ENCODE measurements around the gene PRELID1.

The PRELID1 gene

DNA sequence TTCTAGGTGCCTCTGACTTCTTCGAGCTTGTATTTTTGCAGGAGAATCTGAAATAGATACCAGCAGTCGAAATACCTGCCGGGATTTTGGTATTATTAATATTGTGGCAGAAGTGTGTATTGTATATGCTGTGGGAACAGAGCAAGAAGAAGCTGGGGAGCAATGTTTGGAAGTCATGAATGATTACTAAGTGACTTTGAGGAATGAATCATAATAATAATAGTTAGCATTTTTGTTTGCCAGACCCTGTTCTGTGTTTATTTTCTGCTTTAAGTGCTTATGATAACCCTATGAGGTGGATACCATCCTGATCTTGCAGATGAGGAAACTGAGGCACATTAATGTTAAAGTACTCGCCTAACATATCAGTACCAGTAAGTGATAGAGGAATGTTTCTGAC is 32.5 kb upstream of the PRELID1 start:
- Histone ChIP-seq H3K9me3 (ENCODE audit: control insufficient read depth in 2 of 2, low read length in 2 of 2) (no peaks in the 10 kb centered on the region), H3K9ac (ENCODE audit: low read depth in 1 of 2, low read length in 2 of 2) (no peak overlapping the region), H3K27ac (ENCODE audit: low read depth in 2 of 2, low read length in 2 of 2) (no peak overlapping the region), H3K36me3 (ENCODE audit: control insufficient read depth in 2 of 2, insufficient read depth in 2 of 2, low read length in 2 of 2) (peaks cover 36 to 47% of the 10 kb centered on the region in 2 donors), H3K4me3 (ENCODE audit: low read length in 2 of 2) (no peak overlapping the region), H3K4me1 (ENCODE audit: control insufficient read depth in 2 of 2, insufficient read depth in 2 of 2, low read length in 2 of 2) (no peaks in the 10 kb centered on the region), H3K27me3 (ENCODE audit: control insufficient read depth in 2 of 2, insufficient read depth in 2 of 2, low read length in 2 of 2) (no peaks in the 10 kb centered on the region)

DNA sequence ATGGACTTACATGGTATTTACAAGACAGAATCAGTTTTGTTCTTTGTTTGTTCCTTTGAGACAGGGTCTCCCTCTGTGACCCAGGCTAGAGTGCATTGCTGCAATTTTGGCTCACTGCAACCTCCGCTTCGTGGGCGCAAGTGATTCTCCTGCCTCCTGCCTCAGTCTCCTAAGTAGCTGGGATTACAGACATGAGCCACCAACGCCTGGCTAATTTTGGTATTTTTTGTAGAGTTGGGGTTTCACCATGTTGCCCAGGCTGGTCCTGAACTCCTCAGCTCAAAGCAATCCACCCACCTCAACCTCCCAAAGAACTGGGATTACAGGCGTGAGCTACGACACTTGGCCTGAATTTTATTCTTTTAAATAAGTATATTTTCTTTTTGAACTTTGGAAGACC is 27.7 kb upstream of the PRELID1 start:
- Histone ChIP-seq H3K27me3 (ENCODE audit: control insufficient read depth in 2 of 2, insufficient read depth in 2 of 2, low read length in 2 of 2) (no peaks in the 10 kb centered on the region), H3K36me3 (ENCODE audit: control insufficient read depth in 2 of 2, insufficient read depth in 2 of 2, low read length in 2 of 2) (peaks cover 27 to 28% of the 10 kb centered on the region in 2 donors), H3K27ac (ENCODE audit: low read depth in 2 of 2, low read length in 2 of 2) (no peak overlapping the region), H3K9ac (ENCODE audit: low read depth in 1 of 2, low read length in 2 of 2) (no peak overlapping the region), H3K4me3 (ENCODE audit: low read length in 2 of 2) (no peak overlapping the region), H3K4me1 (ENCODE audit: control insufficient read depth in 2 of 2, insufficient read depth in 2 of 2, low read length in 2 of 2) (no peaks in the 10 kb centered on the region), H3K9me3 (ENCODE audit: control insufficient read depth in 2 of 2, low read length in 2 of 2) (no peaks in the 10 kb centered on the region)

DNA sequence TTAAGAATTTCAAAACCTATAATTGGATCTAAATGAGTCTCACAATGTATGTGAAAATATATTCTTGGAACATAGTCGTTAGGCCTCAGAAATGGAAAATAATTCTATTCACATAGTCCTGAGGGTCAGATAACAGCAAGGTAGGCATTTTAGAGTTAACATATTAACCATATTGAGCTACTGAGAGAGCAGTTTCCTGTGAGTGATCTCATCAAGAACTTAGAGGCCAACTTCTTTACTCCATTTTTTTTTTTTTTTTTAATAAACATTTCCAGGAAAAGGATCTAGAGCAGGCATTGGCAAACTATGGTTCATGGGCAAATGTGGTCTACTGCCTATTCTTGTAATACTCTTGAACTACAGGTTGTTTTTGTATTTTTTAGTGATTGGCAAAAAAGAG is 26.7 kb upstream of the PRELID1 start:
- peaks cover 28% of the 10 kb centered on the region in 2 donors for H3K36me3 ChIP-seq (ENCODE audit: control insufficient read depth in 2 of 2, insufficient read depth in 2 of 2, low read length in 2 of 2)
- no peaks in the 10 kb centered on the region for H3K27me3 ChIP-seq (ENCODE audit: control insufficient read depth in 2 of 2, insufficient read depth in 2 of 2, low read length in 2 of 2)
- no peak overlapping the region for H3K4me3 ChIP-seq (ENCODE audit: low read length in 2 of 2)
- H3K9me3 ChIP-seq (ENCODE audit: control insufficient read depth in 2 of 2, low read length in 2 of 2): no peaks in the 10 kb centered on the region
- no peak overlapping the region for H3K9ac ChIP-seq (ENCODE audit: low read depth in 1 of 2, low read length in 2 of 2)
- H3K27ac ChIP-seq (ENCODE audit: low read depth in 2 of 2, low read length in 2 of 2): no peak overlapping the region
- H3K4me1 ChIP-seq (ENCODE audit: control insufficient read depth in 2 of 2, insufficient read depth in 2 of 2, low read length in 2 of 2): no peaks in the 10 kb centered on the region

DNA sequence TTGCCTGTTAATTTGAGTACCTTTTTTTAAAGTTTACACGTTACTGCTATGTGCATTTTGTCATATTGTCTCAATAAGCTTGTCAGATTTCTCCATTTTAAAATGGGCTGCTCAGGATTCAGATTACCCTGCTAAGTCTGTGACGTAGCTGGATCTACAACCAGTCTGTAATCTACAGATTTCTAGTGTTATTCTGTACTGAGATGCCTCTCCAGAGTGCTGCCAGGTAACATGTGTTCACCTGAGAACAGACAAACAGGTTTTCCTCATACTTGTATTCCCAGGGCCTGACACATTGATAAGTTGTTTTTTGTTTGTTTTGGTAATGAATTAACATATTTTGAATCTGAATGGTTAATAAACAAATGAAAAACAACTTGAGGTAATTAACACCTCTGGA is 15.4 kb upstream of the PRELID1 start:
- Histone ChIP-seq H3K4me3 (ENCODE audit: low read length in 2 of 2) (no peak overlapping the region), H3K27ac (ENCODE audit: low read depth in 2 of 2, low read length in 2 of 2) (no peak overlapping the region), H3K9ac (ENCODE audit: low read depth in 1 of 2, low read length in 2 of 2) (no peak overlapping the region), H3K9me3 (ENCODE audit: control insufficient read depth in 2 of 2, low read length in 2 of 2) (no peaks in the 10 kb centered on the region), H3K4me1 (ENCODE audit: control insufficient read depth in 2 of 2, insufficient read depth in 2 of 2, low read length in 2 of 2) (no peaks in the 10 kb centered on the region), H3K27me3 (ENCODE audit: control insufficient read depth in 2 of 2, insufficient read depth in 2 of 2, low read length in 2 of 2) (no peaks in the 10 kb centered on the region), H3K36me3 (ENCODE audit: control insufficient read depth in 2 of 2, insufficient read depth in 2 of 2, low read length in 2 of 2) (peaks cover 56 to 72% of the 10 kb centered on the region in 2 donors)

DNA sequence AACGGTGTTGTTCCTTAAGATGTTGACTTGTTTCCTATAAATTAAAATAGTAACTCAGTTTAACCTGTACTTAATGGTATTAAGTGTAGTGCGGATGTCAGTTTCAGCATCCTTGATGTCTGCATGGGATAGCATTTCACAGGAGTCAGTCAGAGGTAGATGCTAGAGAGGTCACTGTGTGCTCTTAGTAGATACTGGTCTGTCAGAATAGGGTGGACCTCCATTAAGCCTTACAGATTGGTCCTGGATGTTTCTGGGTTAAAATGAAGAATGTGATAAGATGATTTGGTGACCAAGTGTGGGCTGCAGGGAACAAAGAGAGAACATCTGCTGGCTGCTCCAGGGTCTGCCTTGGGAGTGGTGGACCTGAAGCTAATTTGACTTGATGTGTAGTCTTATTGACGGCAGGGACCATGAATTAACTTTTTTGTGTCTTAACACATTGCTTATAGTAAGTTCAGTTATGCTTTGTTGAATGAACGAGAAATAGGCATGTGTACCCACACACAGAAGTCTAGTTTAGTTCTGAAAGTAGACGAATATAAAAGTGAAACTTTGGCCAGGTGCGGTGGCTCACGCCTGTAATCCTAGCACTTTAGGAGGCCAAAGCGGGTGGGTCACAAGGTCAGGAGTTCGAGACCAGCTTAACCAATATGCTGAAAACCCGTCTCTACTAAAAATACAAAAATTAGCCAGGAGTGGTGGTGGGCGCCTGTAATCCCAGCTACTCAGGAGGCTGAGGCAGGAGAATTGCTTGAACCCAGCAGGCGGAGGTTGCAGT is 12.6 kb upstream of the PRELID1 start:
- Histone ChIP-seq H3K4me3 (ENCODE audit: low read length in 2 of 2) (no peak overlapping the region), H3K4me1 (ENCODE audit: control insufficient read depth in 2 of 2, insufficient read depth in 2 of 2, low read length in 2 of 2) (peaks cover 0 to 4% of the 10 kb centered on the region in 2 donors), H3K9me3 (ENCODE audit: control insufficient read depth in 2 of 2, low read length in 2 of 2) (no peaks in the 10 kb centered on the region), H3K36me3 (ENCODE audit: control insufficient read depth in 2 of 2, insufficient read depth in 2 of 2, low read length in 2 of 2) (peaks cover 65 to 75% of the 10 kb centered on the region in 2 donors), H3K27me3 (ENCODE audit: control insufficient read depth in 2 of 2, insufficient read depth in 2 of 2, low read length in 2 of 2) (no peaks in the 10 kb centered on the region), H3K27ac (ENCODE audit: low read depth in 2 of 2, low read length in 2 of 2) (no peak overlapping the region), H3K9ac (ENCODE audit: low read depth in 1 of 2, low read length in 2 of 2) (no peak overlapping the region)

DNA sequence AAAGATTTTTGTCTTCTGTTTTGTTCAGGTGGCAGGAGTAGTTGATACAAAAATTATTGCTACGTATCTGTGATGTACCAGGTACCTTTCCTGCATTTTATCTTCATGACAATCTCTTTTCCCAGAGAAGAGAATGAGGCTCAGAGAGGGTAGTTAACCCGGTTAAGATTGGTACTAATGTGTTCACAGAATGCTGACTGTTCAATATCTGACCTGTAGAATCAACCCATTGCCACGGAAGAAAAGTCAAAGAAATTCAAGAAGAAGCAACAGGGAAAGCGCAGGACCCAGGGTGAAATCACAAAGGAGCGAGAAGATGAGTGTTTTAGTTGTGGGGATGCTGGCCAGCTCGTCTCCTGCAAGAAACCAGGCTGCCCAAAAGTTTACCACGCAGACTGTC is 11.9 kb upstream of the PRELID1 start:
- H3K4me1 ChIP-seq (ENCODE audit: control insufficient read depth in 2 of 2, insufficient read depth in 2 of 2, low read length in 2 of 2): peaks cover 6 to 11% of the 10 kb centered on the region in 2 donors
- no peaks in the 10 kb centered on the region for H3K27me3 ChIP-seq (ENCODE audit: control insufficient read depth in 2 of 2, insufficient read depth in 2 of 2, low read length in 2 of 2)
- H3K27ac ChIP-seq (ENCODE audit: low read depth in 2 of 2, low read length in 2 of 2): no peak overlapping the region
- H3K9me3 ChIP-seq (ENCODE audit: control insufficient read depth in 2 of 2, low read length in 2 of 2): no peaks in the 10 kb centered on the region
- peaks cover 60 to 77% of the 10 kb centered on the region in 2 donors for H3K36me3 ChIP-seq (ENCODE audit: control insufficient read depth in 2 of 2, insufficient read depth in 2 of 2, low read length in 2 of 2)
- H3K9ac ChIP-seq (ENCODE audit: low read depth in 1 of 2, low read length in 2 of 2): no peak overlapping the region
- no peak overlapping the region for H3K4me3 ChIP-seq (ENCODE audit: low read length in 2 of 2)

DNA sequence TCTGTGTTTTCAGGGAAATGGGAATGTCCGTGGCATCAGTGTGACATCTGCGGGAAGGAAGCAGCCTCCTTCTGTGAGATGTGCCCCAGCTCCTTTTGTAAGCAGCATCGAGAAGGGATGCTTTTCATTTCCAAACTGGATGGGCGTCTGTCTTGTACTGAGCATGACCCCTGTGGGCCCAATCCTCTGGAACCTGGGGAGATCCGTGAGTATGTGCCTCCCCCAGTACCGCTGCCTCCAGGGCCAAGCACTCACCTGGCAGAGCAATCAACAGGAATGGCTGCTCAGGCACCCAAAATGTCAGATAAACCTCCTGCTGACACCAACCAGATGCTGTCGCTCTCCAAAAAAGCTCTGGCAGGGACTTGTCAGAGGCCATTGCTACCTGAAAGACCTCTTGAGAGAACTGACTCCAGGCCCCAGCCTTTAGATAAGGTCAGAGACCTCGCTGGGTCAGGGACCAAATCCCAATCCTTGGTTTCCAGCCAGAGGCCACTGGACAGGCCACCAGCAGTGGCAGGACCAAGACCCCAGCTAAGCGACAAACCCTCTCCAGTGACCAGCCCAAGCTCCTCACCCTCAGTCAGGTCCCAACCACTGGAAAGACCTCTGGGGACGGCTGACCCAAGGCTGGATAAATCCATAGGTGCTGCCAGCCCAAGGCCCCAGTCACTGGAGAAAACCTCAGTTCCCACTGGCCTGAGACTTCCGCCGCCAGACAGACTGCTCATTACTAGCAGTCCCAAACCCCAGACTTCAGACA is 9.6 kb upstream of the PRELID1 start:
- no peak overlapping the region for H3K4me3 ChIP-seq (ENCODE audit: low read length in 2 of 2)
- H3K9ac ChIP-seq (ENCODE audit: low read depth in 1 of 2, low read length in 2 of 2): no peak overlapping the region
- peaks cover 53 to 67% of the 10 kb centered on the region in 2 donors for H3K36me3 ChIP-seq (ENCODE audit: control insufficient read depth in 2 of 2, insufficient read depth in 2 of 2, low read length in 2 of 2)
- H3K4me1 ChIP-seq (ENCODE audit: control insufficient read depth in 2 of 2, insufficient read depth in 2 of 2, low read length in 2 of 2): peaks cover 14 to 16% of the 10 kb centered on the region in 2 donors
- H3K27me3 ChIP-seq (ENCODE audit: control insufficient read depth in 2 of 2, insufficient read depth in 2 of 2, low read length in 2 of 2): no peaks in the 10 kb centered on the region
- H3K27ac ChIP-seq (ENCODE audit: low read depth in 2 of 2, low read length in 2 of 2): no peak overlapping the region
- no peaks in the 10 kb centered on the region for H3K9me3 ChIP-seq (ENCODE audit: control insufficient read depth in 2 of 2, low read length in 2 of 2)

DNA sequence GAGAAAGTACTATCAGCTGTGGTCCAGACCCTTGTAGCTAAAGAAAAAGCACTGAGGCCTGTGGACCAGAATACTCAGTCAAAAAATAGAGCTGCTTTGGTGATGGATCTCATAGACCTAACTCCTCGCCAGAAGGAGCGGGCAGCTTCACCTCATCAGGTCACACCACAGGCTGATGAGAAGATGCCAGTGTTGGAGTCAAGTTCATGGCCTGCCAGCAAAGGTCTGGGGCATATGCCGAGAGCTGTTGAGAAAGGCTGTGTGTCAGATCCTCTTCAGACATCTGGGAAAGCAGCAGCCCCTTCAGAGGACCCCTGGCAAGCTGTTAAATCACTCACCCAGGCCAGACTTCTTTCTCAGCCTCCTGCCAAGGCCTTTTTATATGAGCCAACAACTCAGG is 9.0 kb upstream of the PRELID1 start:
- no peak overlapping the region for H3K27ac ChIP-seq (ENCODE audit: low read depth in 2 of 2, low read length in 2 of 2)
- peaks cover 48 to 61% of the 10 kb centered on the region in 2 donors for H3K36me3 ChIP-seq (ENCODE audit: control insufficient read depth in 2 of 2, insufficient read depth in 2 of 2, low read length in 2 of 2)
- no peak overlapping the region for H3K9ac ChIP-seq (ENCODE audit: low read depth in 1 of 2, low read length in 2 of 2)
- no peaks in the 10 kb centered on the region for H3K27me3 ChIP-seq (ENCODE audit: control insufficient read depth in 2 of 2, insufficient read depth in 2 of 2, low read length in 2 of 2)
- peaks cover 18 to 22% of the 10 kb centered on the region in 2 donors for H3K4me1 ChIP-seq (ENCODE audit: control insufficient read depth in 2 of 2, insufficient read depth in 2 of 2, low read length in 2 of 2)
- H3K9me3 ChIP-seq (ENCODE audit: control insufficient read depth in 2 of 2, low read length in 2 of 2): no peaks in the 10 kb centered on the region
- no peak overlapping the region for H3K4me3 ChIP-seq (ENCODE audit: low read length in 2 of 2)

DNA sequence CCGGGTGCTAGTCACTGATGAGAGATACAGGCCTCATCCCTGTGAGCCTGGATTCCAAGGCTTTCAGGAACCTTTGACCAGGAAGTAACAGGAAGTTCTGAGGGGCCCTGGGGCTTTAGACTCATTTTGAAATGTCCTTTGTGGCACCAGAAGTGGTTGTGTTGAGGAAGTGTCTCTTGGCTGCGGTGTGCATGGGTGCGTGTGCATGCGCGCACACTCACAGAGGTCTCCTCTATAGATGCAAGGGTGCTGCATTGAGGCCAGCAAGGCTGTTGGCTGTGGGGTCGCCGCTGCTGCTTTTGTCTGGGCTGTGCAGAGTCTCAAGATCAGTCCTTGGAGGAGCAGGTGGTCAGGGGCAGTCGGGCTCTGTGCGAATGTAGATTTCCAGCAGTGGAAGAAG is 7.7 kb upstream of the PRELID1 start:
- Histone ChIP-seq H3K9me3 (ENCODE audit: control insufficient read depth in 2 of 2, low read length in 2 of 2) (no peaks in the 10 kb centered on the region), H3K4me3 (ENCODE audit: low read length in 2 of 2) (no peak overlapping the region), H3K4me1 (ENCODE audit: control insufficient read depth in 2 of 2, insufficient read depth in 2 of 2, low read length in 2 of 2) (peaks cover 29 to 34% of the 10 kb centered on the region in 2 donors), H3K27me3 (ENCODE audit: control insufficient read depth in 2 of 2, insufficient read depth in 2 of 2, low read length in 2 of 2) (no peaks in the 10 kb centered on the region), H3K9ac (ENCODE audit: low read depth in 1 of 2, low read length in 2 of 2) (peak overlapping the region in 1 of 2 donors; percentile 4), H3K36me3 (ENCODE audit: control insufficient read depth in 2 of 2, insufficient read depth in 2 of 2, low read length in 2 of 2) (peaks cover 47 to 55% of the 10 kb centered on the region in 2 donors), H3K27ac (ENCODE audit: low read depth in 2 of 2, low read length in 2 of 2) (no peak overlapping the region)

DNA sequence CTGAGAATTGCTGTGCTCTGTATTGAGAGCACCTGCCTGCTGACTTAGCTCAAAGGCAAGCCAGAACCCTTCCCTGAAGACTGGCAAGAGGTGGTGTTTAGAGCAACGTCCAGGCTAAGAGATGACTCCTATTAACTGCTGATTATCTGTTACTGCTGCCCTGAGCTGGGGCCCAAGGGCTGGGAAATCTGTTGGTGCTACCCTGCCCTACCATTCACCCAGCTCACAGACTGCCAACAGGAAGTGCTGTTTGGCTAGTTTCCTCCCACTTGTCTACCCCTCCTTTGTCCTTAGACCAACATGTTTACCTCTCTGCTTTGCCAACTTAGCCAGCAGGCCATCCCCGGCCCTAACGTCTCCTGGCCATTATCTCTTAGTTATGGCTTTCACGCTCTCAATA is 7.0 kb upstream of the PRELID1 start:
- no peak overlapping the region for H3K4me3 ChIP-seq (ENCODE audit: low read length in 2 of 2)
- H3K36me3 ChIP-seq (ENCODE audit: control insufficient read depth in 2 of 2, insufficient read depth in 2 of 2, low read length in 2 of 2): peaks cover 45 to 51% of the 10 kb centered on the region in 2 donors
- no peak overlapping the region for H3K9ac ChIP-seq (ENCODE audit: low read depth in 1 of 2, low read length in 2 of 2)
- no peaks in the 10 kb centered on the region for H3K27me3 ChIP-seq (ENCODE audit: control insufficient read depth in 2 of 2, insufficient read depth in 2 of 2, low read length in 2 of 2)
- no peaks in the 10 kb centered on the region for H3K9me3 ChIP-seq (ENCODE audit: control insufficient read depth in 2 of 2, low read length in 2 of 2)
- peak overlapping the region in 1 of 2 donors; percentile 5 for H3K27ac ChIP-seq (ENCODE audit: low read depth in 2 of 2, low read length in 2 of 2)
- peaks cover 36 to 40% of the 10 kb centered on the region in 2 donors for H3K4me1 ChIP-seq (ENCODE audit: control insufficient read depth in 2 of 2, insufficient read depth in 2 of 2, low read length in 2 of 2)
